Articular chondrocyte of knee joint (primary cell): ENCODE measurements around the gene UBTD1. TPM values are rescaled to one million over a fixed set of nuclear protein-coding genes. Genes with fewer than 3 reads are reported as not detected.

ENCODE experiments used
- total RNA-seq: library from RNA; depleted of rRNA; stranded (reverse); fragments of >200 nt; gene quantifications from 2 replicates; pipeline ENCODE4 v1.2.3, GENCODE V29; 2012

Gene UBTD1
- total RNA-seq: 14.0 and 16.1 TPM in 2 replicates

GRCh38 chr10:97498841-97499560 is at the start of gene UBTD1:
UBTD1 (plus strand) TSS chr10:97498924; CDS start chr10:97499204, 280 bp downstream.

GRCh38 chr10:97498076-97498840 is 466 bp upstream of the UBTD1 start, which contains the start of gene MMS19:
MMS19 (minus strand) TSS chr10:97498422; CDS start chr10:97498384, 38 bp downstream.

GRCh38 chr10:97572214-97572989 is 73.7 kb downstream of the UBTD1 start, which contains the start of gene ANKRD2:
ANKRD2 (plus strand) TSS chr10:97572779; CDS start chr10:97572789, 10 bp downstream.

GRCh38 chr10:97584060-97584797 is 85.5 kb downstream of the UBTD1 start, which contains the start of gene HOGA1:
HOGA1 (plus strand) TSS chr10:97584389; CDS start chr10:97584704, 315 bp downstream.

GRCh38 chr10:97589479-97589878 is 90.8 kb downstream of the UBTD1 start, which contains the start of gene C10orf62:
C10orf62 (plus strand) TSS chr10:97589721; CDS start chr10:97589898, 177 bp downstream.

Other genes with a start within 250 kb of the UBTD1 start
- 3.7 and 4.3 TPM in 2 replicates for gene ARHGAP19, start 206.3 kb upstream of the UBTD1 start, total RNA-seq
- 2.1 and 2.6 TPM in 2 replicates for gene FRAT1, start 179.7 kb upstream of the UBTD1 start, total RNA-seq
- gene FRAT2, start 164.2 kb upstream of the UBTD1 start, total RNA-seq: 5.0 and 6.5 TPM in 2 replicates
- 14.0 and 15.2 TPM in 2 replicates for gene RRP12, start 97.6 kb upstream of the UBTD1 start, total RNA-seq
- 524 and 551 TPM in 2 replicates for gene PGAM1, start 72.7 kb upstream of the UBTD1 start, total RNA-seq
- 36.5 and 44.2 TPM in 2 replicates for gene EXOSC1, start 52.9 kb upstream of the UBTD1 start, total RNA-seq
- 45.9 and 46.9 TPM in 2 replicates for gene ZDHHC16, start 52.7 kb upstream of the UBTD1 start, total RNA-seq
- 56.3 and 57.9 TPM in 2 replicates for gene MMS19, start 502 bp upstream of the UBTD1 start, total RNA-seq
- 0.86 and 1.0 TPM in 2 replicates for gene ANKRD2, start 73.9 kb downstream of the UBTD1 start, total RNA-seq
- gene HOGA1, start 85.5 kb downstream of the UBTD1 start, total RNA-seq: 5.0 and 6.5 TPM in 2 replicates
- 0.32 and 0.52 TPM in 2 replicates for gene C10orf62, start 90.8 kb downstream of the UBTD1 start, total RNA-seq
- gene MORN4, start 134.6 kb downstream of the UBTD1 start, total RNA-seq: 4.3 and 6.1 TPM in 2 replicates
- 25.5 and 28.8 TPM in 2 replicates for gene PI4K2A, start 141.7 kb downstream of the UBTD1 start, total RNA-seq
- gene AVPI1, start 188.3 kb downstream of the UBTD1 start, total RNA-seq: 62.7 and 97.2 TPM in 2 replicates
- gene MARVELD1, start 214.8 kb downstream of the UBTD1 start, total RNA-seq: 57.7 and 68.2 TPM in 2 replicates
- gene ZFYVE27, start 238.2 kb downstream of the UBTD1 start, total RNA-seq: 17.0 and 17.4 TPM in 2 replicates